NB4 (cell line): ENCODE results near the gene OPALIN.

Source experiments
- DNase-seq: peaks from one replicate; pipeline ENCODE4 v3.0.0; 2010; ENCODE audit warnings: low read depth
- H3K4me3 ChIP-seq: one replicate; pipeline ENCODE4 v1.5.1; 2011; ENCODE audit warnings: mild to moderate bottlenecking, low read depth, low read length, moderate library complexity
- CTCF ChIP-seq: IDR thresholded peaks from one replicate; pipeline ENCODE4 v1.5.1; 2012; ENCODE audit warnings: low read depth, low read length
- MYC ChIP-seq: IDR thresholded peaks from 2 replicates; pipeline ENCODE4 v1.6.1; 2011; ENCODE audit warnings: low read depth, low read length
- POLR2A ChIP-seq: IDR thresholded peaks from 2 replicates; pipeline ENCODE4 v1.6.1; 2011; ENCODE audit warnings: mild to moderate bottlenecking; ENCODE audit not compliant: insufficient read length; ENCODE audit errors: extremely low read depth
- TF ChIP-seq, protein P1 (sequence below): IDR thresholded peaks from 2 replicates; pipeline ENCODE4 v1.6.1; 2011; ENCODE audit warnings: low read depth, low read length

The OPALIN gene

GRCh38 chr10:96370584-96371157, 11.9 kb upstream of the OPALIN start:
- peak; percentile 69 for DNase-seq
- TF ChIP-seq CTCF = peak; percentile 92
- no peak for TF ChIP-seq POLR2A
- no peak overlapping the region for H3K4me3 ChIP-seq

GRCh38 chr10:96369890-96370583, 11.2 kb upstream of the OPALIN start:
- DNase-seq = no peak
- TF ChIP-seq MYC = no peak
- no peak for TF ChIP-seq POLR2A
- TF ChIP-seq CTCF = no peak
- TF ChIP-seq, protein P1, sequence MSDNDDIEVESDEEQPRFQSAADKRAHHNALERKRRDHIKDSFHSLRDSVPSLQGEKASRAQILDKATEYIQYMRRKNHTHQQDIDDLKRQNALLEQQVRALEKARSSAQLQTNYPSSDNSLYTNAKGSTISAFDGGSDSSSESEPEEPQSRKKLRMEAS = no peak
- H3K4me3 ChIP-seq = no peak overlapping the region

DNA sequence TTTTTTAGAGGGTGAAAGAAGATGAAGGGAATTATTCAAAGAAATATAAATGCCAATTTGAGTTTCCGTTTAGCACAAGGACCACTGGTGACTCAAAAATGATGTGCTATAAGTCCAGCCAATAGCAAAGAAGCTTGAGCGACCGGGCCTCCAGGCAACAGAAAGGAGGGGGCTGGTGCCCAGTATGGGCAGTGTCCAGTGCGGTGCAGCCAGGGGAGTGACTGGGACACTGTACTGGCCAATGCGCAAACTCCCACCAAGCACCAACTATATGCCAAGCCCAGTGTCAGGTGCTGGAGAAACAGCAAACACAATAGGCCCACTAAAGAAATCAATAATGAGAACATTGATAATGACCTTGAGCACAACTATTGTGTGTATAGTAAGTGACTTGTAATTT, 10.2 kb upstream of the OPALIN start:
- TF ChIP-seq, protein P1 = no peak
- TF ChIP-seq CTCF (no peak), MYC (no peak), POLR2A (no peak)
- no peak for DNase-seq
- no peak overlapping the region for H3K4me3 ChIP-seq

- H3K4me3 ChIP-seq = no peak overlapping the region
- DNase-seq = no peak
- no peak for TF ChIP-seq POLR2A
- no peak for TF ChIP-seq MYC
- TF ChIP-seq, protein P1 = no peak
- TF ChIP-seq CTCF = no peak
Observed at GRCh38 chr10:96367470-96367869, 8.7 kb upstream of the OPALIN start.

DNA sequence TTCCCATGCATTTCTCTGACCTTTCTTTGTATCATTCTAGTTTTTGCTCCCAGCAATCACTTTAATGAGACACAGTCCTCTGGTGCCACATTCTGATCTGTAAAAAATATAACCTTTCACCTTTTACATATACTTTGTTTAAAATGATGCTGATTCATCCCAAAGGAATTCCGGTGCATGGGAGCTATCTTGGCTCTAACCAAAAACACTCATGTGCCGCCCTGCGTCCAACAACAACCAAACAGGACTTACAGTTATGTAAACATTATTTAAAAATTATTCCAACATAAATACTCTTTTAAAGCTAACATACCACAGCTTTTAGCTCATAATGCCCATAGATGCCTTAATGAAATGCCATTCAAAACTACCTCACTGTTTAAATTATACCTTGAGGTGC, 7.7 kb upstream of the OPALIN start:
- TF ChIP-seq POLR2A = no peak
- no peak for TF ChIP-seq CTCF
- TF ChIP-seq, protein P1 = no peak
- TF ChIP-seq MYC = no peak

DNA sequence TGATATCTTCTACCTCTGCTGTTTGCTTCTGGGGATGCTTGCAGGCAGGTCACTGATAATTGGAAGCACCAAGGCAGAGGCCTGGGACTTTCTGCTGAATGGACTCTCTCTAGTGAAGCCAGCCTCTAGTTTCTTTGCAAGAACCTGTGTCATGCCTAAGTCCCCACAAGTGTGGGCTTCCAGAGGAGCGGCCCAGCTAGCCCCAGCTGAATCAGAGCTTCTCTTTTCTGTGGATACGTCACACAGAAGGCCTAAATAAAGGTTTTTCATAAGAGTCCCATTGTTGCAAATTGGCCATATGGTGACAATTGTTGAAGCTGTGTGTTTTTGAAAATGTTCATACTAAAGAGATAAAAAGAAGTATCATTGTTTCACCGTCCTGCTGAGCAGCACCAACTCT, 6.8 kb upstream of the OPALIN start:
- TF ChIP-seq CTCF = no peak
- no peak for TF ChIP-seq MYC
- no peak for TF ChIP-seq POLR2A
- TF ChIP-seq, protein P1 = no peak
- no peak for DNase-seq
- no peak overlapping the region for H3K4me3 ChIP-seq

More for the DNA sequence above, 7.7 kb upstream of the OPALIN start:
- H3K4me3 ChIP-seq = no peak overlapping the region
- no peak for DNase-seq
